Measurements from ENCODE around the gene SUCLG2. TPM values are rescaled to one million over a fixed set of nuclear protein-coding genes. Genes with fewer than 3 reads are reported as not detected.

Gene SUCLG2
- total RNA-seq, 1 experiment from 2014 or later, result 53.5 TPM

GRCh38 chr3:67423722-67424121, 230.7 kb downstream of the SUCLG2 start:
- H3K4me1 Mint-ChIP-seq (ENCODE audit: low read depth, unreplicated experiment), result no peaks in the 10 kb centered on the region
- CTCF ChIA-PET, result no interaction called here
- TF ChIP-seq CTCF (IDR thresholded peaks at IDR 0.05; ENCODE audit: insufficient read depth in 1 of 2, low read depth in 1 of 2, low read length in 1 of 2, severe bottlenecking in 1 of 2, unreplicated experiment in 1 of 2), result no peak
- peaks cover 3% of the 10 kb centered on the region; the same call in 1 of the 2 replicates for H3K9me3 ChIP-seq
- no peak overlapping the region for H3K4me3 ChIP-seq (ENCODE audit: low read depth, low read length)
- no peak overlapping the region for H3K27ac Mint-ChIP-seq (ENCODE audit: unreplicated experiment)
- intact Hi-C loops (cut with micrococcal nuclease; ENCODE audit: unreplicated experiment), result no loop called here
- BruUV-seq (replicated peaks), result no TSS peak
- no peaks in the 10 kb centered on the region for H3K36me3 ChIP-seq (ENCODE audit: control insufficient read depth, insufficient read depth, low read length)
- H3K4me3 Mint-ChIP-seq (ENCODE audit: unreplicated experiment), result no peak overlapping the region
- POLR2A ChIA-PET, result no interaction called here
- no peaks in the 10 kb centered on the region for H3K4me1 ChIP-seq
- peaks cover 23% of the 10 kb centered on the region for H3K9me3 Mint-ChIP-seq (ENCODE audit: unreplicated experiment)
- H3K27me3 ChIP-seq (replicated peaks; ENCODE audit: control insufficient read depth, insufficient read depth, low read length), result no peaks in the 10 kb centered on the region
- no peak for DNase-seq
- H3K27me3 Mint-ChIP-seq (ENCODE audit: insufficient read depth, unreplicated experiment), result no peaks in the 10 kb centered on the region
- H3K36me3 Mint-ChIP-seq (ENCODE audit: insufficient read depth, unreplicated experiment), result peaks cover 7% of the 10 kb centered on the region

- no peaks in the 10 kb centered on the region for H3K36me3 ChIP-seq (ENCODE audit: control insufficient read depth, insufficient read depth, low read length)
- Mint-ChIP-seq H3K27me3 (ENCODE audit: insufficient read depth, unreplicated experiment) (no peaks in the 10 kb centered on the region), H3K36me3 (ENCODE audit: insufficient read depth, unreplicated experiment) (peaks cover 7% of the 10 kb centered on the region), H3K9me3 (ENCODE audit: unreplicated experiment) (peaks cover 18% of the 10 kb centered on the region), H3K27ac (ENCODE audit: unreplicated experiment) (no peak overlapping the region), H3K4me3 (ENCODE audit: unreplicated experiment) (no peak overlapping the region), H3K4me1 (ENCODE audit: low read depth, unreplicated experiment) (no peaks in the 10 kb centered on the region)
- POLR2A ChIA-PET, result no interaction called here
- H3K4me3 ChIP-seq (ENCODE audit: low read depth, low read length), result no peak overlapping the region
- no peaks in the 10 kb centered on the region for H3K27me3 ChIP-seq (replicated peaks; ENCODE audit: control insufficient read depth, insufficient read depth, low read length)
- H3K9me3 ChIP-seq, result peaks cover 3% of the 10 kb centered on the region; the same call in 1 of the 2 replicates
- no peak for DNase-seq
- no peaks in the 10 kb centered on the region for H3K4me1 ChIP-seq
- BruUV-seq (replicated peaks), result no TSS peak
- intact Hi-C loops (cut with micrococcal nuclease; ENCODE audit: unreplicated experiment), result no loop called here
- CTCF ChIA-PET, result no interaction called here
- no peak for TF ChIP-seq CTCF (IDR thresholded peaks at IDR 0.05; ENCODE audit: insufficient read depth in 1 of 2, low read depth in 1 of 2, low read length in 1 of 2, severe bottlenecking in 1 of 2, unreplicated experiment in 1 of 2)
Observed at GRCh38 chr3:67421912-67422311, 232.5 kb downstream of the SUCLG2 start.

GRCh38 chr3:67419779-67420178, 234.6 kb downstream of the SUCLG2 start:
- intact Hi-C loops (cut with micrococcal nuclease; ENCODE audit: unreplicated experiment), result no loop called here
- H3K4me3 Mint-ChIP-seq (ENCODE audit: unreplicated experiment), result no peak overlapping the region
- no peak for DNase-seq
- no TSS peak for BruUV-seq (replicated peaks)
- no peak for TF ChIP-seq CTCF (IDR thresholded peaks at IDR 0.05; ENCODE audit: insufficient read depth in 1 of 2, low read depth in 1 of 2, low read length in 1 of 2, severe bottlenecking in 1 of 2, unreplicated experiment in 1 of 2)
- H3K27ac Mint-ChIP-seq (ENCODE audit: unreplicated experiment), result no peak overlapping the region
- POLR2A ChIA-PET, result no interaction called here
- H3K36me3 Mint-ChIP-seq (ENCODE audit: insufficient read depth, unreplicated experiment), result peaks cover 7% of the 10 kb centered on the region
- H3K27me3 ChIP-seq (replicated peaks; ENCODE audit: control insufficient read depth, insufficient read depth, low read length), result no peaks in the 10 kb centered on the region
- H3K4me3 ChIP-seq (ENCODE audit: low read depth, low read length), result no peak overlapping the region
- peaks cover 3% of the 10 kb centered on the region; the same call in 1 of the 2 replicates for H3K9me3 ChIP-seq
- H3K27me3 Mint-ChIP-seq (ENCODE audit: insufficient read depth, unreplicated experiment), result no peaks in the 10 kb centered on the region
- H3K4me1 Mint-ChIP-seq (ENCODE audit: low read depth, unreplicated experiment), result peaks cover 4% of the 10 kb centered on the region
- no peaks in the 10 kb centered on the region for H3K4me1 ChIP-seq
- CTCF ChIA-PET, result no interaction called here
- no peaks in the 10 kb centered on the region for H3K36me3 ChIP-seq (ENCODE audit: control insufficient read depth, insufficient read depth, low read length)
- H3K9me3 Mint-ChIP-seq (ENCODE audit: unreplicated experiment), result peaks cover 18% of the 10 kb centered on the region

Data from Caco-2 (cell line).